SK-N-SH (cell line): Measurements from ENCODE around the gene COX18. TPM values are rescaled to one million over a fixed set of nuclear protein-coding genes. Genes with fewer than 3 reads are reported as not detected.

Experiments used
- CTCF ChIA-PET: fragments of 300-600, 350-600 bp; formaldehyde crosslinking; extraction: SDS; loops from one replicate; lab custom pipeline; 2021; lab: Yijun Ruan, JAX
- POLR2A ChIA-PET: fragments of 350-600 bp; sonication (Branson Sonifier 250); formaldehyde crosslinking; extraction: SDS; loops from one replicate; lab custom pipeline; 2020; ENCODE audit warnings: antibody characterized with exemption, inconsistent platforms; lab: Yijun Ruan, JAX
- DNase-seq: peaks from one replicate; pipeline ENCODE4 v3.0.0; 2012
- H2AFZ ChIP-seq: fragments of 200-600 bp; sonication (generic); 2 replicates; pipeline ENCODE4 v1.8.1; 2016; ENCODE audit warnings: antibody characterized with exemption, mild to moderate bottlenecking, low read depth
- H3F3A ChIP-seq: fragments of 200-600 bp; sonication (generic); replicated peaks from 2 replicates; pipeline ENCODE3; 2016; ENCODE audit warnings: antibody characterized with exemption, mild to moderate bottlenecking; ENCODE audit not compliant: insufficient read depth
- H3K27ac ChIP-seq, 2 experiments: fragments of 200-500 bp in 1 of 2; fragments of 200-600 bp in 1 of 2; sonication (Bioruptor generic) in 1 of 2; sonication (generic), shearing (Covaris generic) in 1 of 2; 2 replicates each; pipeline versions ENCODE4 v1.5.1 to v1.6.1; 2014 to 2016; ENCODE audit warnings: low read depth in 2 of 2, inconsistent platforms in 1 of 2, low read length in 1 of 2, mild to moderate bottlenecking in 1 of 2, mixed read lengths in 1 of 2
- H3K27me3 ChIP-seq: fragments of 200-600 bp; sonication (generic), shearing (Covaris generic); 2 replicates; pipeline ENCODE4 v1.6.1; 2016; ENCODE audit warnings: mixed run types; ENCODE audit not compliant: insufficient read depth
- H3K36me3 ChIP-seq, 2 experiments: fragments of 200-500 bp in 1 of 2; fragments of 200-600 bp in 1 of 2; sonication (Bioruptor generic) in 1 of 2; sonication (generic) in 1 of 2; replicated peaks in 1 of 2; 2 replicates each; pipeline versions ENCODE3 to v1.5.1; 2014 to 2016; ENCODE audit warnings: low read length in 1 of 2, mild to moderate bottlenecking in 1 of 2; ENCODE audit not compliant: insufficient read depth in 2 of 2, control insufficient read depth in 1 of 2
- H3K4me1 ChIP-seq, 2 experiments: fragments of 200-500 bp in 1 of 2; fragments of 200-600 bp in 1 of 2; sonication (Bioruptor generic) in 1 of 2; sonication (generic), shearing (Covaris generic) in 1 of 2; 2 replicates each; pipeline versions ENCODE4 v1.5.1 to v1.6.1; 2014 to 2016; ENCODE audit warnings: low read depth in 1 of 2, low read length in 1 of 2, mixed run types in 1 of 2; ENCODE audit not compliant: insufficient read depth in 2 of 2, control insufficient read depth in 1 of 2
- H3K4me2 ChIP-seq: fragments of 200-600 bp; sonication (generic), shearing (Covaris generic); 2 replicates; pipeline ENCODE4 v1.6.1; 2017; ENCODE audit warnings: mixed run types
- H3K4me3 ChIP-seq, 2 experiments: fragments of 200-500 bp in 1 of 2; fragments of 200-600 bp in 1 of 2; sonication (Bioruptor generic) in 1 of 2; sonication (generic), shearing (Covaris generic) in 1 of 2; 2 replicates each; pipeline versions ENCODE4 v1.5.1 to v1.8.1; 2014 to 2016; ENCODE audit warnings: low read depth in 2 of 2, inconsistent platforms in 1 of 2, low read length in 1 of 2, mild to moderate bottlenecking in 1 of 2, mixed read lengths in 1 of 2, moderate library complexity in 1 of 2
- H3K79me2 ChIP-seq: fragments of 200-600 bp; sonication (generic); 2 replicates; pipeline ENCODE4 v1.8.1; 2017; ENCODE audit warnings: mild to moderate bottlenecking; ENCODE audit not compliant: insufficient read depth
- H3K9ac ChIP-seq: fragments of 200-600 bp; sonication (generic); 2 replicates; pipeline ENCODE4 v1.6.1; 2017; ENCODE audit warnings: mixed run types
- H3K9me2 ChIP-seq: fragments of 200-600 bp; sonication (generic); 2 replicates; pipeline ENCODE4 v1.6.1; 2017; ENCODE audit warnings: mixed run types
- H3K9me3 ChIP-seq: fragments of 200-600 bp; sonication (generic); 2 replicates; pipeline ENCODE4 v1.6.1; 2017; ENCODE audit warnings: mixed run types, mild to moderate bottlenecking, moderate library complexity
- H4K20me1 ChIP-seq: fragments of 200-600 bp; sonication (generic); 2 replicates; pipeline ENCODE4 v1.6.1; 2017; ENCODE audit warnings: mild to moderate bottlenecking, mixed run types; ENCODE audit not compliant: insufficient read depth
- CTCF ChIP-seq: fragments of 200-600 bp; sonication (generic); IDR thresholded peaks from 2 replicates; pipeline ENCODE4 v1.6.1; 2017; ENCODE audit warnings: antibody characterized with exemption, mild to moderate bottlenecking, moderate library complexity
- EP300 ChIP-seq, 2 experiments: IDR thresholded peaks; 2 replicates each; pipeline versions ENCODE4 v1.4.0 to v1.6.1; 2012; ENCODE audit warnings: borderline replicate concordance in 1 of 2, low read depth in 1 of 2, low read length in 1 of 2
- EZH2phosphoT487 ChIP-seq: fragments of 200-600 bp; sonication (generic); IDR thresholded peaks from 2 replicates; pipeline ENCODE4 v1.6.1; 2017; ENCODE audit warnings: low read depth, mixed run types, mild to moderate bottlenecking, antibody characterized with exemption, moderate library complexity, borderline replicate concordance
- FOSL2 ChIP-seq: IDR thresholded peaks from 2 replicates; pipeline ENCODE4 v1.4.0; 2012; ENCODE audit warnings: low read depth, mild to moderate bottlenecking, moderate library complexity, borderline replicate concordance
- GABPA ChIP-seq: IDR thresholded peaks from 2 replicates; pipeline ENCODE4 v1.4.0; 2012; ENCODE audit warnings: low read depth, mild to moderate bottlenecking
- GATA2 ChIP-seq: sonication (generic); formaldehyde crosslinking; IDR thresholded peaks from 2 replicates; pipeline ENCODE4 v1.5.0; 2020; ENCODE audit warnings: mild to moderate bottlenecking, missing genetic modification reagents
- IRF3 ChIP-seq: fragments of 150-350 bp; IDR thresholded peaks from 2 replicates; pipeline ENCODE4 v1.6.1; 2016; ENCODE audit warnings: mild to moderate bottlenecking, low read depth, low read length
- JUND ChIP-seq: IDR thresholded peaks from 2 replicates; pipeline ENCODE4 v1.4.0; 2012
- MEF2A ChIP-seq: IDR thresholded peaks from 2 replicates; pipeline ENCODE4 v1.4.0; 2012; ENCODE audit warnings: low read depth, borderline replicate concordance
- MXI1 ChIP-seq: IDR thresholded peaks from 2 replicates; pipeline ENCODE4 v1.6.1; 2012; ENCODE audit warnings: mild to moderate bottlenecking, low read depth, low read length, improper control_type of control experiment
- NRF1 ChIP-seq: IDR thresholded peaks from 2 replicates; pipeline ENCODE4 v1.6.1; 2012; ENCODE audit warnings: low read depth, mild to moderate bottlenecking, low read length
- POLR2AphosphoS5 ChIP-seq: IDR thresholded peaks from 2 replicates; pipeline ENCODE4 v1.6.1; 2012; ENCODE audit warnings: low read depth, low read length
- RAD21 ChIP-seq: IDR thresholded peaks from 2 replicates; pipeline ENCODE4 v1.6.1; 2012; ENCODE audit warnings: mild to moderate bottlenecking, low read length
- RFX5 ChIP-seq: IDR thresholded peaks from 2 replicates; pipeline ENCODE4 v1.6.1; 2012; ENCODE audit warnings: mild to moderate bottlenecking, improper control_type of control experiment, low read length
- SIN3A ChIP-seq: IDR thresholded peaks from 2 replicates; pipeline ENCODE4 v1.6.1; 2012; ENCODE audit warnings: low read depth, mild to moderate bottlenecking, low read length, moderate library complexity, borderline replicate concordance
- SMC3 ChIP-seq: IDR thresholded peaks from 2 replicates; pipeline ENCODE4 v1.6.1; 2012; ENCODE audit warnings: low read depth, low read length, improper control_type of control experiment
- TAF1 ChIP-seq: IDR thresholded peaks from 2 replicates; pipeline ENCODE4 v1.6.1; 2012; ENCODE audit warnings: low read depth, mild to moderate bottlenecking, low read length, moderate library complexity, borderline replicate concordance
- USF2 ChIP-seq: fragments of 150-350 bp; IDR thresholded peaks from 2 replicates; pipeline ENCODE4 v1.6.1; 2017; ENCODE audit warnings: antibody characterized with exemption, low read length, low read depth, borderline replicate concordance
- WGBS: methylation state at CpG from one replicate; pipeline ENCODE4 v1.1.6; 2017; ENCODE audit warnings: low lambda C conversion rate; 5-methylcytosine and 5-hydroxymethylcytosine counted together
- polyA plus RNA-seq, 3 experiments: library from polyadenylated mRNA; depleted of rRNA; stranded (reverse); fragments of >200 nt; gene quantifications; 2 replicates each; pipeline ENCODE4 v1.2.3, GENCODE V29; 2012
- TF ChIP-seq, protein P1 (sequence below): IDR thresholded peaks from 2 replicates; pipeline ENCODE4 v1.4.0; 2012; ENCODE audit warnings: low read depth, borderline replicate concordance
- TF ChIP-seq, protein P2 (sequence below): IDR thresholded peaks from 2 replicates; pipeline ENCODE4 v1.4.0; 2012; ENCODE audit warnings: low read depth

The COX18 gene
- polyA plus RNA-seq, 1 of the 3 experiments (the other 2 are of a cell fraction): 7.7 TPM

- TF ChIP-seq, protein P1, sequence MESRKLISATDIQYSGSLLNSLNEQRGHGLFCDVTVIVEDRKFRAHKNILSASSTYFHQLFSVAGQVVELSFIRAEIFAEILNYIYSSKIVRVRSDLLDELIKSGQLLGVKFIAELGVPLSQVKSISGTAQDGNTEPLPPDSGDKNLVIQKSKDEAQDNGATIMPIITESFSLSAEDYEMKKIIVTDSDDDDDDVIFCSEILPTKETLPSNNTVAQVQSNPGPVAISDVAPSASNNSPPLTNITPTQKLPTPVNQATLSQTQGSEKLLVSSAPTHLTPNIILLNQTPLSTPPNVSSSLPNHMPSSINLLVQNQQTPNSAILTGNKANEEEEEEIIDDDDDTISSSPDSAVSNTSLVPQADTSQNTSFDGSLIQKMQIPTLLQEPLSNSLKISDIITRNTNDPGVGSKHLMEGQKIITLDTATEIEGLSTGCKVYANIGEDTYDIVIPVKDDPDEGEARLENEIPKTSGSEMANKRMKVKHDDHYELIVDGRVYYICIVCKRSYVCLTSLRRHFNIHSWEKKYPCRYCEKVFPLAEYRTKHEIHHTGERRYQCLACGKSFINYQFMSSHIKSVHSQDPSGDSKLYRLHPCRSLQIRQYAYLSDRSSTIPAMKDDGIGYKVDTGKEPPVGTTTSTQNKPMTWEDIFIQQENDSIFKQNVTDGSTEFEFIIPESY: no peak
- no peak for TF ChIP-seq POLR2AphosphoS5
- no peak for TF ChIP-seq GABPA
- no peak for TF ChIP-seq FOSL2
- TF ChIP-seq SMC3: no peak
- no peak for TF ChIP-seq TAF1
- no peak for TF ChIP-seq RFX5
Measured at GRCh38 chr4:73051625-73052024, 17.9 kb downstream of the COX18 start (continued).

DNA sequence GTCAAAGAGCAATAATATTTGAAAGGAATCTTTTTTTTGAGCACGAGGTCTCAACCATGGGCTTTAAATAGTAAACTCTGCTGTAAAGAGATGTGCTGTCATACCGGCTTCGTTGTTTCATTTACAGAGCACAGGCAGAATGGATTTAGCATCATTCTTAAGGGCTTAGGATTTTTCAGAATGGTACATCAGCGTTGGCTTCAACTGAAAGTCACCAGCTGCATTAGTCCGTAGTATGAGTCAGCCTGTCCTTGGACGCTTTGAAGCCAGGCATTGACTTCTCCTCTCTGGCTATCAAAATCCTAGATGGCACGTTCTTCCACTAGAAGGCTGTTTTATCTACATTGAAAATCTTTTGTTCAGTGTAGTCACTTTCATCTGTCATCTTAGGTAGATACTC lies 23.6 kb downstream of the COX18 start:
- no peak for TF ChIP-seq NRF1
- no peak for TF ChIP-seq FOSL2
- TF ChIP-seq EZH2phosphoT487: no peak
- no peak for TF ChIP-seq MEF2A
- no peak for TF ChIP-seq IRF3
- TF ChIP-seq, protein P2, sequence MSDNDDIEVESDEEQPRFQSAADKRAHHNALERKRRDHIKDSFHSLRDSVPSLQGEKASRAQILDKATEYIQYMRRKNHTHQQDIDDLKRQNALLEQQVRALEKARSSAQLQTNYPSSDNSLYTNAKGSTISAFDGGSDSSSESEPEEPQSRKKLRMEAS: no peak
- TF ChIP-seq RFX5: no peak
- TF ChIP-seq JUND: no peak
- TF ChIP-seq CTCF: no peak
- TF ChIP-seq USF2: no peak
- no peak for TF ChIP-seq SIN3A
- TF ChIP-seq MXI1: no peak
- no peak for TF ChIP-seq EP300 (IDR thresholded peaks at IDR 0.05; ENCODE audit: borderline replicate concordance in 1 of 2, low read depth in 1 of 2, low read length in 1 of 2)
- TF ChIP-seq, protein P1: no peak
- no peak for TF ChIP-seq RAD21
- TF ChIP-seq POLR2AphosphoS5: no peak
- TF ChIP-seq GATA2: no peak
- H3K36me3 ChIP-seq: no peaks in the 10 kb centered on the region
- H2AFZ ChIP-seq: no peak overlapping the region
- no peaks in the 10 kb centered on the region for H3K9me2 ChIP-seq
- no peaks in the 10 kb centered on the region for H3K4me1 ChIP-seq
- no peaks in the 10 kb centered on the region for H3F3A ChIP-seq
- ChIA-PET CTCF (no interaction called here), POLR2A (no interaction called here)
- H3K9me3 ChIP-seq: no peaks in the 10 kb centered on the region
- no peak for DNase-seq
- no peak overlapping the region for H3K4me2 ChIP-seq
- H3K27me3 ChIP-seq: no peaks in the 10 kb centered on the region
- H3K27ac ChIP-seq: no peak overlapping the region
- WGBS: 82% methylated on average over 7 of the region's 7 CpGs
- no peaks in the 10 kb centered on the region for H4K20me1 ChIP-seq
- no peak overlapping the region for H3K4me3 ChIP-seq
- no peaks in the 10 kb centered on the region for H3K79me2 ChIP-seq
- H3K9ac ChIP-seq: no peak overlapping the region
